Neural progenitor cell (in vitro differentiated cells): Measurements from ENCODE around the gene PRUNE1. TPM values are rescaled to one million over a fixed set of nuclear protein-coding genes. Genes with fewer than 3 reads are reported as not detected.

ENCODE experiments used
- DNase-seq: peaks from one replicate; pipeline ENCODE4 v3.0.0-alpha.2; 2016; ENCODE audit warnings: low spot score
- H2AFZ ChIP-seq: fragments of 200-600 bp; sonication (generic); replicated peaks from 2 replicates; pipeline ENCODE4 v1.6.1; 2016; ENCODE audit warnings: antibody characterized with exemption
- H3F3A ChIP-seq: fragments of 200-600 bp; sonication (generic); 2 replicates; pipeline ENCODE4 v1.6.1; 2016; ENCODE audit warnings: antibody characterized with exemption, low read depth
- H3K27ac ChIP-seq: fragments of 200-600 bp; sonication (generic); 2 replicates; pipeline ENCODE4 v1.5.1; 2016; ENCODE audit warnings: mild to moderate bottlenecking
- H3K27me3 ChIP-seq: fragments of 200-600 bp; sonication (generic); 2 replicates; pipeline ENCODE4 v1.6.1; 2016; ENCODE audit warnings: mild to moderate bottlenecking, moderate library complexity
- H3K36me3 ChIP-seq: fragments of 200-600 bp; sonication (generic); 2 replicates; pipeline ENCODE4 v1.5.1; 2016
- H3K4me1 ChIP-seq: fragments of 200-600 bp; sonication (generic); 2 replicates; pipeline ENCODE4 v1.6.1; 2016; ENCODE audit warnings: mixed run types
- H3K4me2 ChIP-seq: fragments of 200-600 bp; sonication (generic); 2 replicates; pipeline ENCODE4 v1.6.1; 2016
- H3K4me3 ChIP-seq: fragments of 200-600 bp; sonication (generic); 2 replicates; pipeline ENCODE4 v1.5.1; 2016
- H3K79me2 ChIP-seq: fragments of 200-600 bp; sonication (generic); 2 replicates; pipeline ENCODE4 v1.6.1; 2016; ENCODE audit warnings: low read depth
- H3K9ac ChIP-seq: fragments of 200-600 bp; sonication (generic); 2 replicates; pipeline ENCODE4 v1.6.1; 2016
- H3K9me3 ChIP-seq: fragments of 200-600 bp; sonication (generic); 2 replicates; pipeline ENCODE4 v1.5.1; 2016; ENCODE audit warnings: low read depth
- H4K20me1 ChIP-seq: fragments of 200-600 bp; sonication (generic); 2 replicates; pipeline ENCODE4 v1.6.1; 2016; ENCODE audit warnings: low read depth
- H3K27ac Mint-ChIP-seq: 3 replicates; pipeline ENCODE4 v1.8.0; 2021; ENCODE audit warnings: mixed read lengths
- H3K27me3 Mint-ChIP-seq: 2 replicates; pipeline ENCODE4 v1.8.0; 2022; ENCODE audit warnings: low read depth, mild to moderate bottlenecking, inconsistent platforms, moderate library complexity, mixed read lengths; ENCODE audit not compliant: insufficient read depth
- H3K36me3 Mint-ChIP-seq: 3 replicates; pipeline ENCODE4 v1.8.0; 2021; ENCODE audit warnings: mixed read lengths
- H3K4me1 Mint-ChIP-seq: 3 replicates; pipeline ENCODE4 v1.8.0; 2021; ENCODE audit warnings: mixed read lengths
- H3K4me3 Mint-ChIP-seq: 3 replicates; pipeline ENCODE4 v1.8.0; 2021; ENCODE audit warnings: mild to moderate bottlenecking, moderate library complexity, mixed read lengths
- H3K9me3 Mint-ChIP-seq: 3 replicates; pipeline ENCODE4 v1.8.0; 2020; ENCODE audit warnings: mixed read lengths
- CTCF ChIP-seq: fragments of 200-600 bp; sonication (generic); IDR thresholded peaks from 2 replicates; pipeline ENCODE4 v1.5.1; 2017; ENCODE audit warnings: antibody characterized with exemption, mild to moderate bottlenecking
- EZH2 ChIP-seq: fragments of 200-600 bp; sonication (generic); IDR thresholded peaks from 2 replicates; pipeline ENCODE4 v1.6.1; 2017; ENCODE audit warnings: antibody characterized with exemption, mild to moderate bottlenecking, moderate library complexity
- EZH2phosphoT487 ChIP-seq: fragments of 200-600 bp; sonication (generic); IDR thresholded peaks from 2 replicates; pipeline ENCODE4 v1.6.1; 2017; ENCODE audit warnings: antibody characterized with exemption
- total RNA-seq: library from RNA; depleted of rRNA; stranded (reverse); fragments of >200 nt; gene quantifications from 2 replicates; pipeline ENCODE4 v1.2.3, GENCODE V29; 2015; ENCODE audit warnings: low replicate concordance

Gene PRUNE1
- total RNA-seq, 1 donor from 2014 or later = 27.0 TPM

GRCh38 chr1:151043163-151043562, 34.9 kb downstream of the PRUNE1 start:
- no peak overlapping the region for H3K4me2 ChIP-seq
- H2AFZ ChIP-seq = no peak overlapping the region
- peaks cover 6% of the 10 kb centered on the region for H3K4me1 ChIP-seq
- no peaks in the 10 kb centered on the region for H3K9me3 Mint-ChIP-seq
- no peak for DNase-seq
- no peaks in the 10 kb centered on the region for H4K20me1 ChIP-seq
- no peaks in the 10 kb centered on the region for H3K79me2 ChIP-seq
- peaks cover 12% of the 10 kb centered on the region for H3K4me1 Mint-ChIP-seq
- H3K9me3 ChIP-seq = no peaks in the 10 kb centered on the region
- no peak overlapping the region for H3K27ac ChIP-seq
- peaks cover 2% of the 10 kb centered on the region for H3K36me3 Mint-ChIP-seq
- peaks cover 5% of the 10 kb centered on the region for H3K27me3 Mint-ChIP-seq
- peaks cover 17% of the 10 kb centered on the region for H3F3A ChIP-seq
- H3K27me3 ChIP-seq = no peaks in the 10 kb centered on the region
- no peak overlapping the region for H3K9ac ChIP-seq
- no peak for TF ChIP-seq EZH2
- no peak for TF ChIP-seq EZH2phosphoT487
- no peak for TF ChIP-seq CTCF
- no peak overlapping the region for H3K27ac Mint-ChIP-seq
- H3K4me3 Mint-ChIP-seq = no peak overlapping the region
- H3K36me3 ChIP-seq = no peaks in the 10 kb centered on the region
- H3K4me3 ChIP-seq = no peak overlapping the region

GRCh38 chr1:151047591-151047924, 39.3 kb downstream of the PRUNE1 start, which contains the start of gene C1orf56:
Gene C1orf56 (plus strand): TSS chr1:151047751. CDS start chr1:151047848, 97 bp downstream.
- Histone ChIP-seq H3K27ac (no peak within 1 kb of the TSS), H2AFZ (peak within 1 kb of the TSS; percentile 85), H3K4me2 (peak within 1 kb of the TSS; percentile 98), H3K9me3 (no peaks in the 10 kb centered on the region), H3K9ac (peak within 1 kb of the TSS; percentile 47), H3K79me2 (peaks cover 14% of the 10 kb centered on the region), H3K4me3 (peak within 1 kb of the TSS; percentile 69), H3K27me3 (no peaks in the 10 kb centered on the region), H3F3A (peaks cover 47% of the 10 kb centered on the region), H3K4me1 (peaks cover 6% of the 10 kb centered on the region), H3K36me3 (no peaks in the 10 kb centered on the region), H4K20me1 (no peaks in the 10 kb centered on the region)
- H3K27me3 Mint-ChIP-seq = peaks cover 12% of the 10 kb centered on the region
- H3K4me3 Mint-ChIP-seq = peak within 1 kb of the TSS; percentile 98
- TF ChIP-seq EZH2phosphoT487 = no peak
- no peak for TF ChIP-seq CTCF
- TF ChIP-seq EZH2 = no peak
- H3K36me3 Mint-ChIP-seq = peaks cover 5% of the 10 kb centered on the region
- DNase-seq = peak; percentile 84
- peaks cover 24% of the 10 kb centered on the region for H3K4me1 Mint-ChIP-seq
- H3K9me3 Mint-ChIP-seq = no peaks in the 10 kb centered on the region
- peak within 1 kb of the TSS; percentile 95 for H3K27ac Mint-ChIP-seq

- Mint-ChIP-seq H3K27me3 (peaks cover 12% of the 10 kb centered on the region), H3K4me3 (peak overlapping the region; percentile 98), H3K4me1 (peaks cover 24% of the 10 kb centered on the region), H3K36me3 (peaks cover 9% of the 10 kb centered on the region), H3K9me3 (no peaks in the 10 kb centered on the region), H3K27ac (peak overlapping the region; percentile 95)
- Histone ChIP-seq H3K4me2 (peak overlapping the region; percentile 98), H3K4me3 (peak overlapping the region; percentile 69), H3K9ac (peak overlapping the region; percentile 47), H3K27me3 (no peaks in the 10 kb centered on the region), H2AFZ (peak overlapping the region; percentile 85), H3K4me1 (peaks cover 6% of the 10 kb centered on the region), H3K9me3 (no peaks in the 10 kb centered on the region), H3K79me2 (peaks cover 14% of the 10 kb centered on the region), H3K27ac (no peak overlapping the region), H4K20me1 (no peaks in the 10 kb centered on the region), H3F3A (peaks cover 47% of the 10 kb centered on the region), H3K36me3 (no peaks in the 10 kb centered on the region)
- TF ChIP-seq EZH2 (no peak), CTCF (peak; percentile 73), EZH2phosphoT487 (no peak)
- peak; percentile 80 for DNase-seq
Observed at GRCh38 chr1:151047925-151048644, 39.8 kb downstream of the PRUNE1 start.
